T-helper 1 cell treated with Interleukin-12 subunit alpha and Interleukin-12 subunit beta and Interleukin-4 antibody, amounts not matched to agents 30 ng/mL and 1 ng/mL, for 36 hours (primary cell): ENCODE results near the gene PRELID1. TPM values are rescaled to one million over a fixed set of nuclear protein-coding genes. Genes with fewer than 3 reads are reported as not detected.
"Not testable (repeated sequence)": the region's sequence is repeated elsewhere in the genome, so short reads cannot be mapped to it uniquely, and the experiment has no call there.

ENCODE experiments used
- intact Hi-C: fragments of 100-400 bp; cut with micrococcal nuclease; formaldehyde crosslinking; loops from one replicate; pipeline ENCODE4 v1.15.1; 2024
- total RNA-seq: library from RNA; stranded (reverse); gene quantifications from 2 replicates; pipeline ENCODE4 v1.2.3, GENCODE V29; 2022

Gene PRELID1
- total RNA-seq, 1 donor from 2014 or later = 190 TPM

GRCh38 chr5:177299697-177300096, 3.9 kb upstream of the PRELID1 start:
- intact Hi-C loops = loop anchor here (1.0 to 5.0 kb wide), 6 partner anchors 165 to 937 kb away; partner anchors contain the start of genes FAM193B, KIAA1191, RNF44 and ZNF346

- intact Hi-C loops = loop anchor here (1.0 to 5.0 kb wide), 6 partner anchors 166 to 938 kb away; partner anchors contain the start of genes FAM193B, KIAA1191, RNF44 and ZNF346
Measured at GRCh38 chr5:177300236-177300880, 3.2 kb upstream of the PRELID1 start.

DNA sequence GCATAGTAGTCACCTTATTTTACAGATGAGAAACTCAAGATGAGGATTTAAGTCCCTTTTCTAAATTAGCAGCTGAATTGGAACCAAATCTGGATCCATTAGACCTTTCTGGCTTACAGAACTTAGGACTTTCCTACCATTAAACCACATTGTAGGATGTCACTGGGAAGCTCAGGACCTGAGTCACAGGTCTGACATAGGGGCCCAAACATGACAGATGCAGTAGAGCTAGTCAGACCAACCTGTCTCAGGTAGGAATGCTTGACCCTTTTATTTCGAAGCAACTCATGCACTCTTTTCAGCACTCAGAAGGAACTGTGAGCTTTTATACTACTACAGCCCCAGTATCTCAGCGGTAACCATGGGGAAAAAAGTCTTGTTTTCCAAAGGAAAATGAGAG, 2.6 kb upstream of the PRELID1 start:
- intact Hi-C loops = loop anchor here (1.0 to 5.0 kb wide), 6 partner anchors 166 to 939 kb away; partner anchors contain the start of genes FAM193B, KIAA1191, RNF44 and ZNF346

- intact Hi-C loops = loop anchor here (2.0 to 5.0 kb wide), 7 partner anchors 125 to 939 kb away; partner anchors contain the start of genes FAM193B, GRK6, KIAA1191 and RNF44
Measured at GRCh38 chr5:177301503-177302165, 2.0 kb upstream of the PRELID1 start.

- intact Hi-C loops = loop anchor here (1.0 to 5.0 kb wide), 7 partner anchors 9 to 940 kb away; partner anchors contain the start of genes FAM193B, GRK6, KIAA1191 and LMAN2
Measured at GRCh38 chr5:177302354-177303110, 1.1 kb upstream of the PRELID1 start.

DNA sequence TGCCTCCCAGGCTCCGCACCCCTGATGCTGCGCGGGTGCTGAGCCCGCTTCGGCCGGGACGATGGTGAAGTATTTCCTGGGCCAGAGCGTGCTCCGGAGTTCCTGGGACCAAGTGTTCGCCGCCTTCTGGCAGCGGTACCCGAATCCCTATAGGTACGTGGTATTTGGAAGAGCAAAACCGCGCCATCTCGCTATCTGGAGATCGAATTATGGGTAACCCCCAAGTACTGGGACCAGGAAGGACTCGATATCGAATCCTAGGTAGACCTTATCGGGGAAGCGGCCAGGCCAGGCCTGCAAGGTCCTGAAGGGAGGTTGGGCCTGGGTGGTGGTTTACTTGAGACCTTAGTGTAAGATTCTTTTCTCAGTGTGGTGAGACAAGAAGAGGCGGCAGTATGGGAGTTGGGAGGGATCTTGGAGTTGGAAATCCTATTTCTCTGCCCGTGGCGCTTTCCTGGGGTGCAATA, 359 bp downstream of the PRELID1 start:
- intact Hi-C loops = loop anchor here (1.0 to 5.0 kb wide), 7 partner anchors 7 to 942 kb away; partner anchors contain the start of genes FAM193B, GRK6, KIAA1191 and LMAN2

GRCh38 chr5:177304392-177305119, 957 bp downstream of the PRELID1 start:
- intact Hi-C loops = loop anchor here (5.0 kb wide), 2 partner anchors 248 to 942 kb away; partner anchors contain the start of genes FAM193B and KIAA1191

- intact Hi-C loops = not testable (repeated sequence)
Measured at GRCh38 chr5:177306103-177306640, 2.6 kb downstream of the PRELID1 start.

GRCh38 chr5:177306674-177307543, 3.3 kb downstream of the PRELID1 start:
- intact Hi-C loops = no loop called here

GRCh38 chr5:177307544-177308363, 4.2 kb downstream of the PRELID1 start:
- intact Hi-C loops = loop anchor here (2.0 kb wide), 1 partner anchor 179 kb away; no protein-coding TSS in a partner anchor

DNA sequence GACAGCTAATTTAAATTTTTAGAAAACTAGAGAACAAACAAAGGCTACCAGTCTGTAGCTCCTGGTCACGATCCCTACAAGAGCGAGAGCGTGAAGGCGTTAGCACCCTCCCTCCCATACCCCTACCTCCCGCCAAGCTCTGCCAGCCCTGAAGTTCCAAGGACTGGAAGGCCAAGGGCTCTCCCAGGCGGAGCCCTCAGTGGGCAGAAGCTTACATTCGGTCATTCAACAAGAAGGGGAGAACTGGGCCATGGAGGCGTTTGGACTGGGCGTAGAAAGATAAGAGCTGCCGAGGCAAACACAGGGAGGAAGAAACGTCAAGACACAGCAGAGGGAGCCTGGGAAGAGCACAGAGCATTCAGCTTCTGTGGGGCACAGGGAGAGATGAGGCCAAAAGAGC, 5.1 kb downstream of the PRELID1 start:
- intact Hi-C loops = loop anchor here (2.0 kb wide), 1 partner anchor 180 kb away; no protein-coding TSS in a partner anchor

DNA sequence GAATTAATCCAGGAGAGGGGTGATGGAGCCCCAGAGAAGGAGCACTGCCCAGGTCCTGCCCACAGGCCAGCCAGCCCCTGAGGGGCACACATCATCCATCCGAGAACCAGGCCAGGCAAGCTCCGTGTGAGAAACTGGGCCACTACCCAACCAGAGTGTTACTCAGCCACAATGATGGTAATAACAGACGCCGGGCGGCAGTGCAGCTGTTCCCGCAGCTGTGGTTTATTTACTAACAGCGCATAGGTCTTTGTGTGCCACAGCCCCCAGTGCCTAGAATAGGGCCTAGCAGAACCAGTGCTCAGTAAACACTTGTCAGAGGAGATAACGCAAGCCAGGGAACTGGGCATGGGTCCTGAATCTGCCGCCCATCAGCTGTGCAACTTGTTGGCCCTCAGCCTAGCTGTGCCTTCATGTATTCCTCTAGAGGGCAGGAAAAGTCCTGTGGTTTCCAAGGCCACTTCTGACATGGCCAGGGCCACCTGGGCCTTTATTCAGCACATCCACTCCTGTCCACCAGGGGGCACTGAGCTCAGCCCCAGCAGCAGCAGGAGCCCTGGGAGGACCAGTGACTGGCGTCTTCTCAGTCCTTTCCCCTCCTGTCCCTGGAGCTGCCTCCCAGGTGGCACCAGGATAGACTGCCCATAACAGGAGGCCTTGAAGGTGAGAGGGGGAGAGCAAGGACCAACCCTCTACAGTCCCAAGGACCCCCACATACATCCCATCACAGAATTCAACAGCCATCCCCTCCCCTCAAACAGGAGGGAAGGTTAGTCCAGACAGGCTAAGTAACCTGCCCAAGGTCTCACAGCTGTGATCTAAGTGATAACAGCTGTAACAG, 6.0 kb downstream of the PRELID1 start:
- intact Hi-C loops = loop anchor here (2.0 to 5.0 kb wide), 3 partner anchors 181 to 922 kb away; partner anchors contain the start of genes HIGD2A, NOP16 and TSPAN17

DNA sequence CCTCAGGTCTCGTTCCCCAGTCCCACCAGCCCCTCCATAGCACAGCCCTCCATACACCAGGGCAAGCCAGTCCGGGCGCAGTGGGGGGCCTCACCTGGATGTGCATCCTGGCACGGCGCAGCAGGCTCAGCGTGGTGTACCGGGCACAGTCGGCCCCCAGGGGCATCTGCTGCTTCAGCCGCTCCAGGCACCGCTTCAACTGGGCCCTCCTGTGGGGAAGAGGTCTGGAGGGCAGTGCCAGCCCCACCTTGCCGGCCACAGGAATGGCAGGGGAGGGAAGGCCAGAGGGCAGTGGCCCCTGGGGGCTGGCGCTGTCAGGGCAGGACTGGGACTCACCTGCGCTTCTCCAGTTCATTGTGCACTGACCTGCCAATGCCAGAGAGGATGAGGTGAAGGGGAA, 6.7 kb downstream of the PRELID1 start:
- intact Hi-C loops = loop anchor here (2.0 to 5.0 kb wide), 2 partner anchors 664 to 923 kb away; partner anchors contain the start of genes HIGD2A, NOP16 and TSPAN17

DNA sequence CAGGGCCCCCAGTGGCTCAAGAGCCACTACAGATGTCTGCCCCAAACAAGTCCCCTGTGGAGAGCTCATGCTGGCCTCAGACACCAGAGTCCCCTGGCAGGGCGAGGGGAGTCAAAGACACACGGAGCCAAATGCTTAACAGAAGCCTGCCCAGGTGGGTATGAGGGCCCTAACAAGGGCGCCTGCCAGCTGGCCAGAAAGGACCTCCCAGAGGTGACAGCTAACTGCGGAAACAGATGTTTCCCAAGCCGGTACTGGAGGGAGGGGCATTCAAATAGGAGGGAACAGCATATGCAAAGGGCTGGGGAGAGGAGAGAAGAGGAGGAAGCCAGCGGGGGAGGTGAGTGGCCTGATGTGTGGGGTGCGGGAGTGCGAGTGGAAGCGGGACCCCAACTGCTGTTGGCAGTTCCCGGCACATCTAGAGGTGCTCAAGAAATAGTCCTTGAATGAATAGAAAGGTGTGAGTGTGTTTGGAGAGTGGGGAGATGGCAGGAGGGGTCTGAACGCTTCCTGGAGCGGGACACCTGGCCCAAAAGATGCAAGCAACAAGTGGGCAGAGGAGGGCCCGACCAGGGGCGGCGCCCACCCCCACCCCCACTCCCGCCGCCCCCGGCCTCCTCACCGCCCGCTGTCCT, 7.3 kb downstream of the PRELID1 start:
- intact Hi-C loops = loop anchor here (1.0 to 5.0 kb wide), 3 partner anchors 8 to 924 kb away; partner anchors contain the start of genes HIGD2A, NOP16, PRELID1 and RAB24

GRCh38 chr5:177311392-177311722, 7.8 kb downstream of the PRELID1 start:
- intact Hi-C loops = loop anchor here (1.0 to 5.0 kb wide), 3 partner anchors 8 to 924 kb away; partner anchors contain the start of genes HIGD2A, NOP16, PRELID1 and RAB24
